GM19351 (cell line): ENCODE data around the gene RERE.
"Not testable (repeated sequence)": the region's sequence is repeated elsewhere in the genome, so short reads cannot be mapped to it uniquely, and the experiment has no call there.

ENCODE experiments used
- ATAC-seq: cut with Tn5 transposase; IDR thresholded peaks from one replicate; pipeline ENCODE4 v1.9.1; 2021; ENCODE audit warnings: mild to moderate bottlenecking, moderate library complexity; ENCODE audit not compliant: unreplicated experiment

Gene RERE

DNA sequence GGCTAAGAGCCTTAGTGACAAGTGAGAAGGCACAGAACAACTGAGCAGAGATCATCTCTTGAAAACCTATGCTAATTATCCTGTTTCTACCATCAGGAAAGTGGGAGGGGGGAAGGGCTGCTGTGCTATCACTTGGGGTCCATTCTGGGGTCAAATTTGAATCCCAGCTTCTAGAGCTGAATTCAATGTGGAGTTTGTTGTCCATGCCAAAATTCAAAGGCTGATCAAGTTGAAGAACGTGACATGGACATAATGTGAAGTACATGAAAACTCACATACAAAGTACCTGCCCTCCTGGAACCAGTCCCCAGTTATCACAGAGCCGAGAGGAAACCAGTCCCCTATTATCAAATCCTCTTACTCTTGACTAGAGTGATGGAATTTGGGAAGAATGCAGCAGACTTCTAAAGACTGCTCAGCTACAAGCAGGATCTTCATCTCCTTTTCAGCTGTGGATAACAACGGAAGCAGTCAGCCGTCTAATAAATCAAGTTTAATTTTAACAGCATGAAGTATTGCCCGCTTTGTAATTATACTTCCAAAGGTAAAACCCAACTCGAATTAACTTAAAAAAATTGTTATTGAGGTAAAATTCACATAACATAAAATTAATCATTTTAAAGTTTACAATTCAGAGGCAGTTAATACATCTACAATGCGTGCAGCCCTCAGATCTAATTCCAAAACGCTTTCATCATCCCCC is 421.2 kb downstream of the RERE start:
- no peak for ATAC-seq

DNA sequence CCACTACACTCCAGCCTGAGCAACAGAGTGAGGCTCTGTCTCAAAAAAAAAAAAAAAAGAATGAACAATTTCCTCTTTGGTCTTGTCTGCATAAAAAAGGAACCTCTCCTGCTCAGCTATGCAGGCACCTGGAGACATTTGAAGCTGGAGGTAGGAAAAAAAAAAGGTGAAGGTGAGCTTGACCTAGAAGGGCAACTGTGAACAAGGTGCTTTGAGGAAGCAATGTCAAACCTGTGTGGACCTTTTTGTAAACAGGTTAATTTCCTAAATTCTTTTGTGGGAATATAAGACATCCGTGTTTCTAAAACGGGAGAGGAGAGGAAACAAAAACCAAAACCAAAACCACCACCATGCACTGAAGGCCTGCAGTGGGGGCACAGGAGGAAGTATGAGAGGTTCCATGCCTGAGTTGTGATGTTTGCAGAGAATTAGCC is 422.0 kb downstream of the RERE start:
- ATAC-seq, result no peak

DNA sequence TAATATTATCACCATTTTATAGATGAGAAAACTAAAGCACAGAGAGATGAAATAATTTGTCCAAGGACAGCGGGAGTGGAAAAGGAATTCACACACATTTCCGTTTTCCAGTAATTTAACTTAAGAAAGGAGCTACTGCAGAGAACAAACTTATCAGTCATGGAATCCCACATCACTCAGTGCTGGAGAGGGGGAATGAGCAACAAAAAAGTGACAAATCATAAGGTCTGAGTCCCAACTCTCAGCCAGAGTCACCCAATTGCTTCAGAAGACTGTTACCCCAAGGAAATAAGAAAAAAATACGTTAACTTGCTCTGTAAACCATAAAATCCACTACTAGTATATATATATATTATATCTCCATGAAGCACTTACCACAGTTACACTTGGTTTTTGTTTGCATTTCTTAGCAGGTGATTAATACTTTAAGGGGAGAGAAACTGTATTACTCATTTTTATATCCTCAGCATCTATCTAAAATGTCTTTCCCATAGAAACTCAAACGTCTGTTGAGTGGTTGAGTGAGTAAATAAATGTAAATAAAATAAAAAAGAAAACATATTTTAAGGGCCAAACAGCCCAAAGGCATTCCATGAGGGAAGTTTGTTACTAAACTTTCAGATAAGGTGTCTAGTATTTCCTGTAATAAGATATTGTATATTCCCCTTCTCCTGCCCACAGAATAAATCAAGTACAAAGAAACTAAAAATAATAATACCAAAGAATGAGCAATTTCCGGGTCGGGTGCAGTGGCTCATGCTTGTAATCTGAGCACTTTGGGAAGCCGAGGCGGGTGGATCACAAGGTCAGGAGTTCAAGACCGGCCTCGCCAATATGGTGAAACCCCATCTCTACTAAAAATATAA is 422.8 kb downstream of the RERE start:
- ATAC-seq, result no peak

DNA sequence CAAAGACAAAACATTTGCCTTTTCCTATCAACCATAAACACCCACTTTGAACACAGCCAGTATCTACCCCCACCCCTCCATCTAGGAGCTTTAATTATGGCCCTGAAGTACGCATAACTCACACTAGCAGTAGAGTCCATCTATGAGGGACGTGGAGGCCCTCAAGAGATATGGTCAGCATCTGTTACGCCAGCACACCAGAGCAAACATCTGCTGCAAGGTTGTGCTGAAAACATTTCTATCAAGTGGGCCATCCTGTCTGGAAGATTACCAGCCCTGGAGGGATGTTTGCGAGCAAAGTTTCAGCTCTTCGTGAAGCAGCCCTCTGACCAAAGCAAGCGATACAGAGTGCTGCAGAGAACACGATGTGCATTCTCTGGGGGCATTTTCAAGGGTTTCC is 424.9 kb downstream of the RERE start:
- ATAC-seq, result no peak

DNA sequence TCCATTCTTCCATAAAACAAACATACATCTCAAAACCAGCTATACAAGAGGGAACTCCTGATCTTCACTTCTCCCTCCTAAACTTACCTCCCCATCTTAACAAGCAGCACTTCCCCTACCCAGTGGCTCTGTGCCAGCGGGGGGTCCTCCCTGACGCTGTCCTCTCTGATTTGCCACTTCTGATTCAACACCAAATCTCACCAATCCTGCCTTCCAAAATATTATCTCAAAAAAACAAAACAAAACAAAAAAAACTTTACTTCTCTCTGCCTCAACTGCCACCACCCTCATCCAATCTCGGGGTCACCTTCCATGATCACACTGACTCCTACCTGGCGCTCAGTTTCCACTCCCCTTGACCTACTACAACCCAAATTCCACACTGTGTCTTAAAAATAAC is 426.7 kb downstream of the RERE start:
- no peak for ATAC-seq

DNA sequence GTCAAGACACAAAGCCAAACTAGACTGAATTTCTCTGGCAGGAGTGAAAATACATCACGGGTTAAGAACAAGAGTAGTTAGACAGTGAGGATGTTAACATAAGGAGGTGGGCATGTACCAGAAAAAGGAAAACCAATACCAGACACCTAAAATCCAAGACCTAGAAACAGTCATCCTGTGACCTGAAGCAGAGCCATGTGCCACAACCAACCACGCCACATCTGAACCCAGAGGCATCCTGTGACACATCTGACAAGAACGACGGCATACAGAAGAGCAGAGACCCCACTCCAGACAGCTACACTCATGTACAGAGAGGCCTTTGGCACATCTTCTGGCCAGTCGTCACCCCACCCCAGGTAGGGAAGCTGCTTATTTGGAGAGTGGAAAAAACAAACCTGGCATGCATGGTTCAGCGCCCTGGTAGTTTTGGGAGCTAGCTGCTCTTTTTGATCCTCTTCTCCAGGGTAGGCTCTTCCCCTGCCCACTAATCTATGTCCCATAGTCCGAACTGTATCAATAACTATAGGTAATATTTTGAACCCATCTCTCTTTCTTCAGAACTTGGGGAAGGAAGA is 427.4 kb downstream of the RERE start:
- ATAC-seq, result no peak

DNA sequence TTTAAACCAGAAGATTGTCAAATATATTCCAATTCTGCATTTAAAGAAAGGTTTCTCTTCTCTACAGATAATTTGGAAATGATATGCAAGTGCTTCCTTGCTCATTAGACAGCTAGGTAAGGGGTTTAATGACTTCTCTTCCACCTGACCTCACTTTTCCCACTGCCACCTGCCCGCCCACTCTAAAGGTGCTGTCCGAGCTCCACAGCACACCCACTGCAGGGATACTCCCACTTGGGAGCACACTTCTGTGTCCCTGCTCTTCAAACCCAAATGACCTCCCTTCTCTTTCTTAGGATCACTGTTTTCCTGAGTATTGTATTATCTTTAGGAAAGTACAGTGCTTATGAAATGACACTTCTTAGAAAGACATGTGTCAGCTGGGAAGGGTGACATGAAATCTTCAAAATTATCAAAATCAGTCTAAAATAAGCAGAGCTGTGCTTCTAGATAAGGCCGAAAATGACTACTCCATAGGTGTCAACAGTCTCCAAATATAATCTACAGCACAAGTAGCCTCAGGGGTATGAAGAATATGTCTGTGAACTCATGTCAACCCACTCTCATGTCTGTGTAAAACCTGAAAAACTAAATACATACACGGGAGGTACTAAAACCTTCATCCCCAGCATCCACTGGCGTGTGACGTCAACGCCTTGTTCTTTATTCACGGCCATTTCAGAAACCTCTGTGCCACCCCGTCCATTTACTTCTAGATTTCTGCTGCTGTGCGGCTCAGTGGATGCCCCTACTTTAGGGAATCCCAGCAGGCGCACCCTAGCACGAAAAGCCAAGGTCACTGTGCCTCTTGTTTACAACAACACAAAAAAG is 428.5 kb downstream of the RERE start:
- ATAC-seq, result no peak

DNA sequence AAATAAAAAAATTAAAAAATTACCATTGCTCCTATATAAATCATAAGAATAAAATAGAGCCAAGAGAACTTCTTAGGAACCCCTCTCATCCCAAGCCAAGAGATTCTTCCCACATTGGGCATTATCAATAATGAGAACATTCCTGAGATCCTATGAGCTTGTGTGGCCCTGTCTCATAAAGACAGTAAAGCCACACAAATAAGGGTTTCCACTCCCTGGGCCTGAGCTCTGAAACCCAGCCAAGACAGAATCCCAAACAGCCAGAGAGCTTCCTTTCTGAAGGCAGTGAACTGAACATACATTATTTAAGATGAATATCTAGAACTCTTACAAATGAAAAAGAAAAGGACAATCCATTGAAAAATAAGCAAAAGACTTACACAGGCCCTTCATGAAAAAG is 431.2 kb downstream of the RERE start:
- ATAC-seq, result no peak

DNA sequence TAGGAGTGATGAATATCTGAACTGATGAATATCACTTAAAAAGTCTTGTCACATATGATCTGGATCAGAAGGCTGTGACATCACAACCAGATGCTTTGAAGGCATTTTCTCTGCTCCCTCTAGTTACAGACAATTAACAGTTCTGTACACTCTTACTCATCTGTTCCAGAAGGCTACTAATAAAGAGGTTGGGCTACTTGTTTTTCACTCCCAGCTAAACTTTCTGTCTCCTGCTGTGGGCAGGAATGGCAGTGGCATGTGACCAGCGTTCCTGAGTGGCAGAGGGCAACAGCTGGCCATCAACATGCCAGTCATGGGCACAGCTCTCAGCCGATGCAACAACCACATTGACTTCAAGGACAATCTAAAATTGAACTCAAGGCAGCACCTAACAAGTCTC is 432.9 kb downstream of the RERE start:
- no peak for ATAC-seq

DNA sequence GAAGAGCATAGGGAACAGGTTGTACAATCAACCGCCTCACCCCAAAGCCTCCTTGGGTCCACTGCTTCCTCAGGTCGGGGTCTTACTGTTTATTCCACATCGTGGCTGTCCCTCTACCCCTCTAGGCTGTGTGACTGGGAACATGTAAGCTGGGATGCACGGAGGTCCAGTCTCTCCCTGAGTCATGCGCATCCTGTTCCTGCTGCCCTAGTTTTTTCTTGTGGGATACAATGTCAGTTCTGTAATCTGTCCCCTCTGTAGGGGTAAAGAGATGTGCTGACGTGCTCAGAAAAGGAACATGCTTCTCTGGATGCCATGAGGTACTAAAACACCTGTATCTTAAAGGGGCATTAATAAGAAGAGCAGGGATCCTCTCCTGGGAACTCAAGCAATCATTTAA is 433.4 kb downstream of the RERE start:
- no peak for ATAC-seq

DNA sequence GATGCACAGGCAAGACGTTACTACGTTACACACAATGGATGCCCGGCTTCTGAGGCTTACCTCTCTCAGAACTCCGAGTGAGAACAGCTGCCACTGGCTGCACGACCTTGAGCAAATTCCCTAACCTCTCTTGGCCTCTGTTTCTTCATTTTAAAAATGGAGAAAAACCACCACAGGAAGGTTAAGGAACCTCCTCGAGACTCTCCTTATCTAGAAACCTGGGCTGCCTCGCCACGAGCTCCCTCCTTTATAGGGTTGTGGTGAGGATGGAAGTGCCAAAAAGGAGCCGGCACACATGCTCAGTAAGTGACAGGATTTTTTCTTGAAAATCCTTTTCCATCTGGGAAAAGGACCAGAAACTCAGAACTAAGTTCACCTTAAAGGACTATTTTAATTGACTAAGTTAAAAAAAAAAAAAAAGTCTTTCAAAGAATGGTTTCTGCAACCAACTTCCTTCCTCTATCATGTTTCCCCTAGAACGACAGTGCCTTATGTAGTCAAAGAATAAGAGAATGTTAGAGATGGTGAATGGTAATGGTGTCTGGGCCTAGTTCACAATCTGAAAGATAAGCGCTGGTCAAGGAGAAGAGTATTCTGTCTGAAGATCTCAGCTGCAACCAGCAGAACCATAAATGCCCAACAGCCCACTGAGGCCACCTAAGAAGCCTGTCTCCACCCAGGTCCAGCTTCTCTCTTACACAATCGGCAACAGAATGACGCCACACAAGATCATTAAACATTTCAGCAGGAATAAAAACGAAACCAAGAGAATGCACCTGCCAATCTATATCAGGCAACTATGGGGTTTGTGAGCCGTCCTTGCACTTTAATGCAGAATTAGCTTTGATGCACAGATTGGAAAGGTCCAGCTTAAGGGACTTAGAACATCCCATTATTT is 434.6 kb downstream of the RERE start:
- ATAC-seq, result no peak

DNA sequence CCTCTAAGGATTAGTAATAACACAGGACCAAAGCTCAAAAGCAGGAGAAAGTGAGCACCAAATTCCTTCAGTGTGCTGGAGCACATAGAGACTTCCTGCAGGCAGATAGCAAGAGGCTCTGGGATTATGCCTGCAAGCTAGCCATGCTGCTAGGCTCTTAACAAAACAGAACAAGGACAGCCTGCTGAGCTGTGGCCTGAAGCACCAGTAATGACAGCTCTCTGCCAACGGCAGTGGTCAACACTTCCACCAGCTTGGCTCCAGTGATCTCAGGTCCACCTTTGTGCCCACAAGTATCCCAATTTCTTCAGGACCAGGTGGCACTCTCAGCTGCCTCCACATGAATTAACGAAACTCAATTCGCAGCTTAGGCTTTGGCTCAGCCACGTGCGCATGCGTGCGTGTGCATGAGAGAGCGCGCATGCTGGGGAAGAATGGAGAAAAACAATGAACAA is 435.4 kb downstream of the RERE start:
- ATAC-seq, result no peak

DNA sequence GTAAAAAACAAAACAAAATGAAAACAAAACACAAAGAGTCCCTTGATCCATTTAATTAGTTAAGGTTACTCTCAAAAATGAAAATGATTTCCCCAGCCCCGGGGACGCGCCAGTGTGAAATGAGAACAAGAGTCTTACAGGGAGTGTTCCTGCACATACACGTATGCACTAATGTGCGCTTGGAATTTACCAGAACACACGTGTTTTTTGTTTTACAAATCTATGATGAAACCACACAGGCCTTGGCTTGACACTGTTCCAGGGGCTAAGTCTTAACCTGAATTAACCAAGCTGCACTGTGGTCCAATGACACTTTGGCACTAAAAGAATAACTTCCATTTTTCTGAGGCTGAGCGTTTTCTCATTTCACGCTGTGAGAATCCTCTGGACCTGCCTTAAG is 435.8 kb downstream of the RERE start:
- no peak for ATAC-seq

DNA sequence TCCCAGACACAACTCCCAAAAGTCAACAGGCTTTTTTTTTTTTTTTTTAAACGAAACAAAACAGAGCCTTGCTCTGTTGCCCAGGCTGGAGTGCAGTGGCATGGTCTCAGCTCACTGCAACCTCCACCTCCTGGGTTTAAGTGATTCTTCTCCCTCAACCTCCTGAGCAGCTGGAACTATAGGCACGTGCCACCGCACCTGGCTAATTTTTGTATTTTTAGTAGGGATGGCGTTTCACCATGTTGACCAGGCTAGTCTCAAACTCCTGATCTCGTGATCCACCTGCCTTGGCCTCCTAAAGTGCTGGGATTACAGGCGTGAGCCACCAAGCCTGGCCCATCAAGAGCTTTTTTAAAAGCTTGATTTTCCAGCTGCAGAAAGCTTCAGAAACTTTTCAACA is 437.1 kb downstream of the RERE start:
- ATAC-seq, result not testable (repeated sequence)

DNA sequence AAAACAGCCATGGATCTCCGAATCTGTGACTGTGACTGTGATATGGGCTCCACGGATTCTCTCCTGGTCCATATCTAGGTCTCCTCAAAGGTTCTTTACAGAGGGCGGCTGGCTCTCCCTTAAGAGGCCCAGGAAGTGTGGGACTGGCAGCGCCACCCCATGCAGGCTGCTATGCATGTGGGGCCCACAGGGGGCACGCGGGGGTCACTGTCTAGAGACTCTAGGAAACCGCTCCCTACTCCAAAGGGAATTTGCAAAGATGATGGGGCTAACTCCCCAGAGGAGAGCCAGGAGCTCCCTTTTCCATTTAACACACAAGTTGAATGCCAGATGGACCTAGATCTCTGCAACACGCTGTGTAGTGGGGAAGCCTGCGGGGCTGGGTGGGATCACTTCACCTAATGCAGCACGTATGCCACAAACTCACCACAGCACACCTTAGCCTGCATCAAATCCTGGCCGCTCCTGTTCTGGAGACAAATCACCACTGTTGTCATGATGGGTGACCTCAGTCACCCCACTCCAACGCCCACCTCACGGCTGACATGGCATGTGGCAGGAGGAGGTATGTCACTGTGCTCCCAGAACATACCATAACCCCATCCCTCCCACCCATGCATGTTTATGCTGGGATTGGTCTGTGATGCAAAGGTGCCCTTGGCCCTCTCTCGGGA is 437.8 kb downstream of the RERE start:
- no peak for ATAC-seq

DNA sequence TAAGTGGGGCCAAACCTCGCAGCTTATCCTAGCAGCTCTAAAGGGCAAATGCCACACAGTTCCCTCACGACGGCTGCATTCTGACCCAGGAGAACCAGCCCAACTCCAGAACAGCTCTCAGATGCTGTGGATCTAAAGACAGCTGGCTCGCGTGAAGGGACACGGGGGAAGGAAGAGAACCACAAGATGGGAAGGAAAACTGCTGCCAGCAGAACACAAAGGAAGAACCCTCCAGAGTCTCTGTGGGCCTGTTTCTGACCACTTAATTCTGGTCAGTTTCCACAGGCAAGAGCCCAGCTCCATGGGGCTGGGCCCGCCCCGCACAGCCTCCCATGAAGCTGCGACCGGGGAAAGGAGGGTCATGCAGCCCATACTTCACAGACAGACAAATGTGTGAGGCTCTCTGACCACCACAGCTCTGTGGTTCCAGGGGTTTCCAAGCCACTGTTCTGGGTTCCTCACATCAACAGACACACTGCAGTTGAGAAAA is 438.4 kb downstream of the RERE start:
- no peak for ATAC-seq

DNA sequence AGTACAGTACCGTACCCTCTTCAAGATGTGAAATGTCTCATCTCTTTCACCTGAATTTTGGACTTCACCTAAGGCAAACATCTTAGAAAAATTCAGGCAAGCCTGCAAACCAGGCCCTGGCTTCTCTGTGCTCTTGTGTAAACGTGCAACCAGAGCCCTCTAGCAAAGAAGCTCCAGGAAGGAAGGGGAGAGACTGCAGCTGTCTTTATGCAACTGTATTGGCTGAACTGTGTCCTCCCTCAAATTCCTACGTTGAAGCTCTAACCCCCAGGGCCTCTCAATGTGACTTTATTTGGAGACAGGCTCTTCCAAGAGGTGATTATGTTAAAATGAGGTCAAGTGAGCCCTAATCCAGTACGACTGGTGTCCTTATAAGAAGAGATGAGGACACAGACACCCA is 439.3 kb downstream of the RERE start:
- ATAC-seq, result no peak

DNA sequence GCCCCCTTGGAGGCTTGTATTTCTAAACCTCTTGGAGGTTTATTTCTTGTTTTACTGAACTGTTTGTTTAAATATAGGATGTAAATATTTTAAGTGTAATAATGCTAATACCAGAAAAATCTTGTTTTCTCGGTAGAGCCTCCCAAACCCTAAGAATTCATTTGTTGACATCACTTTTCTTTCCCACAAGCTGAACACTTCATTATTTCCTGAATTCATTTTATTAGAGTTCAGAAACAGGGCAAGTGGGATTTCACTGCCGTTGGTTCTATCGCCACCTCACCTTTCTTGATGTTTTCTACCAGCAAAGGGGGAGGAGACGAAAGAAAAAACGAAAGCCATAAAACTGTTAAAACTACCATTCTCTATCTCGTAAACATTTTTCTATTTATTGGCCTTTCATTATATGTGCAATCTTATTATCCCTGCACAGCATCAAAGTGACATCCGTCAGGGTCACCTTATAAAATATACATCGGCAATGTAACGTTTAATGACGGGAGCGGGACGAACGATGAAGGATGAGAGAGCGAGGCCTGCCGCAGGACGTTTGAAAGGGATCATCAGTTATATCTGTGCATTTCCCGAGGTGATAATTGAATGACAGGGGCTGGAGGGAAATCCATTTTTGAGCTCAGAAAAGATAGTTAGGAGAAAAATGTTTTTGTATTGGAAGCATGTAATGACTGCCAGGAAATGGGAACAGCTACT is 440.0 kb downstream of the RERE start:
- ATAC-seq, result no peak

DNA sequence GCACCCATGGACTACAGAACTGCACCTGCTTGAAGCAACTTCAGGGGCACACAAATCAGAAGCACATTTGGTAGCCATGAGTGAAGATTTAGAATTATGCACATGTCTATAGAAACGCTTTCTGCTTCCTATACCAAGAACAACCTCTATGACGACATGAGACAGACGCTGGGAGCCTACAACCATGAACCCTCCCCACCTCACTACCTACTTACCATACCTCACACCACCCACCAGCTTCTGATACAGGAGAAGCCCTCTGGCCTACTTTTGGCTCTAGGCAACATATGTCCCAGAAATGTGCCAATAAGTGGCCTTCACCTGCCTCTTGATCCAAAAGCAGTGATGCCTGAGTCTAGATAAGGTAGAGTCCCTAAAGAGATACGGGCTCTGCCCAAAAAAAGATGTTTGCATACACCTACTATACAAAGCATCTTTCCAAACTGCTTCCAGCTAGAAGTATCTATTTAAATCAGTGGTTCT is 441.0 kb downstream of the RERE start:
- no peak for ATAC-seq
